ENCODE measurements around the gene GSDME.
A peak's percentile ranks its signal among the peaks of the same experiment; 100 is the strongest.

The GSDME gene

GRCh38 chr7:24728503-24729364, 28.5 kb downstream of the GSDME start:
- peak overlapping the region in 1 of 2 experiments; percentile 63 for H3K4me3 ChIP-seq (ENCODE audit: insufficient read depth in 1 of 2, low read depth in 1 of 2, low read length in 2 of 2)
- H2BK5ac ChIP-seq (ENCODE audit: low read depth, low read length, poor library complexity, severe bottlenecking), result no peak overlapping the region
- H4K8ac ChIP-seq (ENCODE audit: low read length), result no peak overlapping the region
- H2AFZ ChIP-seq (ENCODE audit: low read depth, low read length), result no peak overlapping the region
- WGBS, result 88% methylated on average over 12 of the region's 16 CpGs
- DNase-seq, result no peak
- H3K18ac ChIP-seq (ENCODE audit: low read depth in 1 of 2, low read length in 2 of 2), result no peak overlapping the region
- peak overlapping the region; percentile 53 for H3K9ac ChIP-seq (ENCODE audit: low read length)
- H3K27me3 ChIP-seq (ENCODE audit: control insufficient read depth in 1 of 2, insufficient read depth in 1 of 2, low read length in 2 of 2), result no peaks in the 10 kb centered on the region
- H3K23ac ChIP-seq (ENCODE audit: low read length in 2 of 2), result no peak overlapping the region
- no peak overlapping the region for H3K14ac ChIP-seq (ENCODE audit: low read length in 2 of 2)
- no peak overlapping the region for H2AK5ac ChIP-seq (ENCODE audit: low read length, severe bottlenecking)
- peaks cover 4 to 21% of the 10 kb centered on the region in 2 experiments for H3K36me3 ChIP-seq (ENCODE audit: control insufficient read depth in 1 of 2, insufficient read depth in 2 of 2, low read depth in 1 of 2, low read length in 2 of 2)
- no peak overlapping the region for H3K4ac ChIP-seq (ENCODE audit: low read depth in 1 of 2, low read length in 2 of 2)
- no peak overlapping the region for H2BK12ac ChIP-seq (ENCODE audit: low read length in 2 of 2)
- H3K27ac ChIP-seq (ENCODE audit: low read length, poor library complexity, severe bottlenecking), result no peak overlapping the region
- peaks cover 15% of the 10 kb centered on the region for H3K4me1 ChIP-seq (ENCODE audit: control insufficient read depth, insufficient read depth, low read depth, low read length)
- no peak overlapping the region for H3K4me2 ChIP-seq (ENCODE audit: low read length, poor library complexity, severe bottlenecking)
- H4K91ac ChIP-seq (ENCODE audit: low read length), result no peak overlapping the region
- no peak overlapping the region for H2BK120ac ChIP-seq (ENCODE audit: low read depth, low read length)
- no peaks in the 10 kb centered on the region for H3K9me3 ChIP-seq (ENCODE audit: control insufficient read depth, low read length)
- peaks cover 59% of the 10 kb centered on the region for H3K79me1 ChIP-seq (replicated peaks; ENCODE audit: low read length, poor library complexity, severe bottlenecking)
- H2BK15ac ChIP-seq (ENCODE audit: low read depth, poor library complexity, severe bottlenecking), result no peak overlapping the region

- peaks cover 57% of the 10 kb centered on the region for H3K79me1 ChIP-seq (replicated peaks; ENCODE audit: low read length, poor library complexity, severe bottlenecking)
- H3K23ac ChIP-seq (ENCODE audit: low read length in 2 of 2), result no peak overlapping the region
- H3K4me2 ChIP-seq (ENCODE audit: low read length, poor library complexity, severe bottlenecking), result no peak overlapping the region
- H2BK120ac ChIP-seq (ENCODE audit: low read depth, low read length), result no peak overlapping the region
- H2AK5ac ChIP-seq (ENCODE audit: low read length, severe bottlenecking), result no peak overlapping the region
- no peaks in the 10 kb centered on the region for H3K27me3 ChIP-seq (ENCODE audit: control insufficient read depth in 1 of 2, insufficient read depth in 1 of 2, low read length in 2 of 2)
- H3K9me3 ChIP-seq (ENCODE audit: control insufficient read depth, low read length), result no peaks in the 10 kb centered on the region
- no peak overlapping the region for H2BK12ac ChIP-seq (ENCODE audit: low read length in 2 of 2)
- no peak for DNase-seq
- H3K9ac ChIP-seq (ENCODE audit: low read length), result peak overlapping the region; percentile 53
- H3K27ac ChIP-seq (ENCODE audit: low read length, poor library complexity, severe bottlenecking), result no peak overlapping the region
- H3K36me3 ChIP-seq (ENCODE audit: control insufficient read depth in 1 of 2, insufficient read depth in 2 of 2, low read depth in 1 of 2, low read length in 2 of 2), result peaks cover 4 to 17% of the 10 kb centered on the region in 2 experiments
- H2BK5ac ChIP-seq (ENCODE audit: low read depth, low read length, poor library complexity, severe bottlenecking), result no peak overlapping the region
- no peak overlapping the region for H2AFZ ChIP-seq (ENCODE audit: low read depth, low read length)
- peaks cover 10% of the 10 kb centered on the region for H3K4me1 ChIP-seq (ENCODE audit: control insufficient read depth, insufficient read depth, low read depth, low read length)
- H2BK15ac ChIP-seq (ENCODE audit: low read depth, poor library complexity, severe bottlenecking), result no peak overlapping the region
- H4K91ac ChIP-seq (ENCODE audit: low read length), result no peak overlapping the region
- no peak overlapping the region for H3K18ac ChIP-seq (ENCODE audit: low read depth in 1 of 2, low read length in 2 of 2)
- 97% methylated on average over 6 of the region's 7 CpGs for WGBS
- H4K8ac ChIP-seq (ENCODE audit: low read length), result no peak overlapping the region
- no peak overlapping the region for H3K4ac ChIP-seq (ENCODE audit: low read depth in 1 of 2, low read length in 2 of 2)
- H3K14ac ChIP-seq (ENCODE audit: low read length in 2 of 2), result no peak overlapping the region
- no peak overlapping the region for H3K4me3 ChIP-seq (ENCODE audit: insufficient read depth in 1 of 2, low read depth in 1 of 2, low read length in 2 of 2)
Measured at GRCh38 chr7:24728121-24728500, 29.2 kb downstream of the GSDME start.

GRCh38 chr7:24727154-24728120, 29.8 kb downstream of the GSDME start:
- no peak overlapping the region for H2AFZ ChIP-seq (ENCODE audit: low read depth, low read length)
- H2BK120ac ChIP-seq (ENCODE audit: low read depth, low read length), result no peak overlapping the region
- H3K79me1 ChIP-seq (replicated peaks; ENCODE audit: low read length, poor library complexity, severe bottlenecking), result peaks cover 59% of the 10 kb centered on the region
- peak overlapping the region in 1 of 2 experiments; percentile 5 for H3K18ac ChIP-seq (ENCODE audit: low read depth in 1 of 2, low read length in 2 of 2)
- H3K4ac ChIP-seq (ENCODE audit: low read depth in 1 of 2, low read length in 2 of 2), result no peak overlapping the region
- H2AK5ac ChIP-seq (ENCODE audit: low read length, severe bottlenecking), result no peak overlapping the region
- WGBS, result 86% methylated on average over 12 of the region's 13 CpGs
- no peak overlapping the region for H3K14ac ChIP-seq (ENCODE audit: low read length in 2 of 2)
- H4K91ac ChIP-seq (ENCODE audit: low read length), result no peak overlapping the region
- H3K4me2 ChIP-seq (ENCODE audit: low read length, poor library complexity, severe bottlenecking), result no peak overlapping the region
- H3K9ac ChIP-seq (ENCODE audit: low read length), result no peak overlapping the region
- H3K23ac ChIP-seq (ENCODE audit: low read length in 2 of 2), result no peak overlapping the region
- peak overlapping the region; percentile 62 for H4K8ac ChIP-seq (ENCODE audit: low read length)
- no peak overlapping the region for H2BK15ac ChIP-seq (ENCODE audit: low read depth, poor library complexity, severe bottlenecking)
- no peak overlapping the region for H3K27ac ChIP-seq (ENCODE audit: low read length, poor library complexity, severe bottlenecking)
- no peak overlapping the region for H3K4me3 ChIP-seq (ENCODE audit: insufficient read depth in 1 of 2, low read depth in 1 of 2, low read length in 2 of 2)
- H3K9me3 ChIP-seq (ENCODE audit: control insufficient read depth, low read length), result no peaks in the 10 kb centered on the region
- H3K27me3 ChIP-seq (ENCODE audit: control insufficient read depth in 1 of 2, insufficient read depth in 1 of 2, low read length in 2 of 2), result no peaks in the 10 kb centered on the region
- no peak overlapping the region for H2BK5ac ChIP-seq (ENCODE audit: low read depth, low read length, poor library complexity, severe bottlenecking)
- H3K4me1 ChIP-seq (ENCODE audit: control insufficient read depth, insufficient read depth, low read depth, low read length), result peaks cover 8% of the 10 kb centered on the region
- no peak for DNase-seq
- H2BK12ac ChIP-seq (ENCODE audit: low read length in 2 of 2), result no peak overlapping the region
- H3K36me3 ChIP-seq (ENCODE audit: control insufficient read depth in 1 of 2, insufficient read depth in 2 of 2, low read depth in 1 of 2, low read length in 2 of 2), result peaks cover 4 to 20% of the 10 kb centered on the region in 2 experiments
